ENCODE data around the gene SHISA9.

- TF ChIP-seq CTCF (IDR thresholded peaks at IDR 0.05; ENCODE audit: low read depth, low read length, poor library complexity, severe bottlenecking), result no peak
- TF ChIP-seq EZH2phosphoT487 (IDR thresholded peaks at IDR 0.05; ENCODE audit: borderline replicate concordance, low read length), result no peak
These were observed 60.2 kb downstream of the SHISA9 start for GRCh38 chr16:12961626-12962025.
